Measurements from ENCODE around the gene PRKAR2A.

DNA sequence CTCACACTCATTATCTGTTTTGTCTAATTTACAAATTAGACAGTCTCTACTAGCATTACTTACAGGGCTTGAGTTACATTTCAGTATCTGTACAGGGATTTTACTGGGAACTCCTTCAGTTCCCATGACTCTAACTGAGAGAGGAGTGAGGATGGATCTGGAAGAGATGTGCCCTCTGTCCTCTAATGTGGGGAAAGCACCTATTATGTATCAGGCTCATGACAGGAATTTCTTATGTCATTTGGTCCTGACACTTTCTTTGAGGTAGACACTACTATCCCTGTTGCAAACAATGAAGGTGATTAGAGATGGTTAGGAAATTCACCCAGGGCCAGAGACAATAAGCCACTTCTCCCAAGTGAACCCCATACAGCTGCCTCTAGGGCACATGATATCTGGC lies 151.1 kb downstream of the PRKAR2A start:
- no peak for TF ChIP-seq CTCF (IDR thresholded peaks at IDR 0.05)
- TF ChIP-seq POLR2A (IDR thresholded peaks at IDR 0.05): no peak
